ENCODE measurements around the gene CD69.

CD69 gene

GRCh38 chr12:9782547-9783382, 22.1 kb upstream of the CD69 start:
- in situ Hi-C loops (cut with MboI; ENCODE audit: low pct_unique_long_range_greater_than_20kb, low sequenced_read_pairs, unreplicated experiment), result no loop called here
- DNase-seq (ENCODE audit: low spot score), result no peak

GRCh38 chr12:9781360-9781759, 20.7 kb upstream of the CD69 start:
- in situ Hi-C loops (cut with MboI; ENCODE audit: low pct_unique_long_range_greater_than_20kb, low sequenced_read_pairs, unreplicated experiment), result no loop called here
- no peak for TF ChIP-seq CTCF (IDR thresholded peaks at IDR 0.05; ENCODE audit: extremely low read depth, insufficient read depth, missing control alignments)
- no peak for DNase-seq (ENCODE audit: low spot score)

More at GRCh38 chr12:9782547-9783382, 22.1 kb upstream of the CD69 start:
- no peak for TF ChIP-seq CTCF (IDR thresholded peaks at IDR 0.05; ENCODE audit: extremely low read depth, insufficient read depth, missing control alignments)

- no peak for DNase-seq (ENCODE audit: low spot score)
- no peak for TF ChIP-seq CTCF (IDR thresholded peaks at IDR 0.05; ENCODE audit: extremely low read depth, insufficient read depth, missing control alignments)
- in situ Hi-C loops (cut with MboI; ENCODE audit: low pct_unique_long_range_greater_than_20kb, low sequenced_read_pairs, unreplicated experiment), result no loop called here
Measured at GRCh38 chr12:9779209-9779608, 18.5 kb upstream of the CD69 start.

GRCh38 chr12:9776781-9777180, 16.1 kb upstream of the CD69 start:
- DNase-seq (ENCODE audit: low spot score), result no peak
- no peak for TF ChIP-seq CTCF (IDR thresholded peaks at IDR 0.05; ENCODE audit: extremely low read depth, insufficient read depth, missing control alignments)
- in situ Hi-C loops (cut with MboI; ENCODE audit: low pct_unique_long_range_greater_than_20kb, low sequenced_read_pairs, unreplicated experiment), result no loop called here

- TF ChIP-seq CTCF (IDR thresholded peaks at IDR 0.05; ENCODE audit: extremely low read depth, insufficient read depth, missing control alignments), result no peak
Measured at GRCh38 chr12:9773216-9773877, 12.6 kb upstream of the CD69 start.

GRCh38 chr12:9763025-9763424, 2.3 kb upstream of the CD69 start:
- no peak for TF ChIP-seq CTCF (IDR thresholded peaks at IDR 0.05; ENCODE audit: extremely low read depth, insufficient read depth, missing control alignments)
- in situ Hi-C loops (cut with MboI; ENCODE audit: low pct_unique_long_range_greater_than_20kb, low sequenced_read_pairs, unreplicated experiment), result no loop called here
- DNase-seq (ENCODE audit: low spot score), result no peak

More at GRCh38 chr12:9773216-9773877, 12.6 kb upstream of the CD69 start:
- DNase-seq (ENCODE audit: low spot score), result no peak
- in situ Hi-C loops (cut with MboI; ENCODE audit: low pct_unique_long_range_greater_than_20kb, low sequenced_read_pairs, unreplicated experiment), result no loop called here
